ENCODE measurements around the gene CDH18. TPM values are rescaled to one million over a fixed set of nuclear protein-coding genes. Genes with fewer than 3 reads are reported as not detected.

Gene CDH18
- total and polyA plus RNA-seq, 2 donors (not counting 3 experiments of a cell fraction or from before 2014, with no cell fraction given): 0.06 TPM; not detected in 1

DNA sequence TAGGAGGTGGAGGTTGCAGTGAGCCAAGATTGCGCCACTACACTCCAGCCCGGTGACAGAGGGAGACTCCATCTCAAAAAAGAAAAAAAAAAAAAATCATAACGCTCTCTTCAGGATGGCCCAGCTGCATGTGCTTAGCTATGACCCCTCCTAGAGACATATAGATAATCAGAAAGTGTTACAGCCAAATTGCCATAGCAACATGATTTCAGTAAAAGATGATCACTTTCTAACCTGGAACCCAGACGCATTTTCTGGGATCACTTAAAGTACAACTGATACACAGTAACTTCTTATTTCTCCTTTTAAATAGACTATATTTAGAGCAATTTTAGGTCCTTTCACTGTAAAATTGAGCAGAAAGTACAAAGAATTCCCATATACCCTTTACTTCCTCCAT, 372.9 kb downstream of the CDH18 start:
- CTCF ChIA-PET: no interaction called here
- Histone ChIP-seq H3K27me3 (ENCODE audit: control insufficient read depth in 2 of 2, insufficient read depth in 2 of 2, low read length in 2 of 2) (no peaks in the 10 kb centered on the region), H3K4me2 (ENCODE audit: insufficient read depth, low read length) (no peak overlapping the region), H3K27ac (ENCODE audit: insufficient read depth, low read depth, low read length) (no peak overlapping the region), H3K9me1 (replicated peaks; ENCODE audit: control insufficient read depth, extremely low read depth, insufficient read depth, low read length) (no peaks in the 10 kb centered on the region), H3K36me3 (ENCODE audit: control insufficient read depth in 2 of 2, extremely low read depth in 1 of 2, insufficient read depth in 2 of 2, low read length in 2 of 2) (no peaks in the 10 kb centered on the region), H3K9me3 (replicated peaks; ENCODE audit: control insufficient read depth, insufficient read depth, low read length) (no peaks in the 10 kb centered on the region), H3K79me2 (ENCODE audit: control insufficient read depth, insufficient read depth, low read length) (no peaks in the 10 kb centered on the region), H3K4me1 (ENCODE audit: control insufficient read depth, extremely low read depth, insufficient read depth, low read length) (no peaks in the 10 kb centered on the region), H3K4me3 (replicated peaks in 1 of 3; ENCODE audit: insufficient read depth in 1 of 3, low read depth in 1 of 3, low read length in 3 of 3) (no peak overlapping the region), H4K20me1 (replicated peaks; ENCODE audit: control insufficient read depth, extremely low read depth, insufficient read depth, low read length) (no peaks in the 10 kb centered on the region), H2AFZ (ENCODE audit: low read depth, low read length) (no peak overlapping the region), H3K9ac (replicated peaks; ENCODE audit: extremely low read depth, insufficient read depth, low read length) (no peak overlapping the region)
- POLR2A ChIA-PET: no interaction called here
- BruUV-seq (replicated peaks): no TSS peak
- FAIRE-seq (no peak), DNase-seq (ENCODE audit: low read depth, low spot score) (no peak)
- intact Hi-C loops (cut with micrococcal nuclease) (no loop called here), dilution Hi-C loops (cut with MboI; ENCODE audit: extremely low pct_ligation_motif_present, low sequenced_read_pairs) (no loop called here)
- TF ChIP-seq, protein P1, sequence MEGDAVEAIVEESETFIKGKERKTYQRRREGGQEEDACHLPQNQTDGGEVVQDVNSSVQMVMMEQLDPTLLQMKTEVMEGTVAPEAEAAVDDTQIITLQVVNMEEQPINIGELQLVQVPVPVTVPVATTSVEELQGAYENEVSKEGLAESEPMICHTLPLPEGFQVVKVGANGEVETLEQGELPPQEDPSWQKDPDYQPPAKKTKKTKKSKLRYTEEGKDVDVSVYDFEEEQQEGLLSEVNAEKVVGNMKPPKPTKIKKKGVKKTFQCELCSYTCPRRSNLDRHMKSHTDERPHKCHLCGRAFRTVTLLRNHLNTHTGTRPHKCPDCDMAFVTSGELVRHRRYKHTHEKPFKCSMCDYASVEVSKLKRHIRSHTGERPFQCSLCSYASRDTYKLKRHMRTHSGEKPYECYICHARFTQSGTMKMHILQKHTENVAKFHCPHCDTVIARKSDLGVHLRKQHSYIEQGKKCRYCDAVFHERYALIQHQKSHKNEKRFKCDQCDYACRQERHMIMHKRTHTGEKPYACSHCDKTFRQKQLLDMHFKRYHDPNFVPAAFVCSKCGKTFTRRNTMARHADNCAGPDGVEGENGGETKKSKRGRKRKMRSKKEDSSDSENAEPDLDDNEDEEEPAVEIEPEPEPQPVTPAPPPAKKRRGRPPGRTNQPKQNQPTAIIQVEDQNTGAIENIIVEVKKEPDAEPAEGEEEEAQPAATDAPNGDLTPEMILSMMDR (IDR thresholded peaks at IDR 0.05; ENCODE audit: extremely low read depth in 1 of 2, insufficient read depth in 1 of 2, low read depth in 1 of 2, low read length in 2 of 2): no peak
- TF ChIP-seq POLR2A (IDR thresholded peaks at IDR 0.05; ENCODE audit: low read depth, low read length): no peak
- TF ChIP-seq JUN (IDR thresholded peaks at IDR 0.05; ENCODE audit: borderline replicate concordance, insufficient read depth, insufficient read length, low read depth): no peak
- no peak for TF ChIP-seq MYC (IDR thresholded peaks at IDR 0.05; ENCODE audit: low read depth, low read length)
- TF ChIP-seq EZH2 (IDR thresholded peaks at IDR 0.05; ENCODE audit: borderline replicate concordance, low read depth, low read length, severe bottlenecking): no peak
- no peak for TF ChIP-seq MAX (IDR thresholded peaks at IDR 0.05; ENCODE audit: insufficient read depth, insufficient read length)
- no peak for TF ChIP-seq GATA2 (IDR thresholded peaks at IDR 0.05; ENCODE audit: insufficient read depth, insufficient read length, low read depth, low read length)
- TF ChIP-seq FOS (IDR thresholded peaks at IDR 0.05; ENCODE audit: borderline replicate concordance, insufficient read depth, low read length): no peak
- TF ChIP-seq POLR2AphosphoS5 (IDR thresholded peaks at IDR 0.05; ENCODE audit: insufficient read depth, low read depth, low read length): no peak

Measured in endothelial cell of umbilical vein (primary cell).